HepG2 (cell line): ENCODE results near the gene VPS11. TPM values are rescaled to one million over a fixed set of nuclear protein-coding genes. Genes with fewer than 3 reads are reported as not detected.

ENCODE experiments used
- ATRX ChIP-seq: sonication (generic); formaldehyde crosslinking; IDR thresholded peaks from 2 replicates; pipeline ENCODE4 v1.4.0; 2020; ENCODE audit warnings: missing genetic modification reagents, borderline replicate concordance
- NFE2L2 ChIP-seq: fragments of 150-350 bp; IDR thresholded peaks from 2 replicates; pipeline ENCODE4 v1.6.1; 2014; ENCODE audit warnings: low read length
- PITX1 ChIP-seq: sonication (generic); formaldehyde crosslinking; IDR thresholded peaks from 2 replicates; pipeline ENCODE4 v1.5.1; 2020; ENCODE audit warnings: mild to moderate bottlenecking, missing genetic modification reagents
- RFXANK ChIP-seq: IDR thresholded peaks from 2 replicates; pipeline ENCODE4 v1.6.1; 2016
- RFXAP ChIP-seq: sonication (generic); formaldehyde crosslinking; IDR thresholded peaks from 2 replicates; pipeline ENCODE4 v1.4.0; 2020; ENCODE audit warnings: missing genetic modification reagents, borderline replicate concordance
- TOPORS ChIP-seq: sonication (generic); formaldehyde crosslinking; IDR thresholded peaks from 2 replicates; pipeline ENCODE4 v1.8.0; 2023; ENCODE audit warnings: mild to moderate bottlenecking, missing genetic modification reagents
- ZBTB42 ChIP-seq: sonication (generic); formaldehyde crosslinking; IDR thresholded peaks from 2 replicates; pipeline ENCODE4 v1.5.0; 2020; ENCODE audit warnings: mild to moderate bottlenecking, missing genetic modification reagents
- ZFP1 ChIP-seq: IDR thresholded peaks from 2 replicates; pipeline ENCODE4 v1.6.1; 2016
- ZNF205 ChIP-seq: IDR thresholded peaks from 2 replicates; pipeline ENCODE4 v1.6.1; 2018; ENCODE audit warnings: missing biosample characterization, missing genetic modification reagents
- ZNF225 ChIP-seq: sonication (generic); formaldehyde crosslinking; IDR thresholded peaks from 2 replicates; pipeline ENCODE4 v1.4.0; 2020; ENCODE audit warnings: mild to moderate bottlenecking, missing genetic modification reagents
- ZNF256 ChIP-seq: sonication (generic); formaldehyde crosslinking; conservative IDR thresholded peaks from 2 replicates; pipeline ENCODE4 v1.4.0; 2020; ENCODE audit warnings: missing genetic modification reagents
- polyA plus RNA-seq, 8 experiments: library from polyadenylated mRNA; depleted of rRNA in 3 of 8; stranded (reverse) in 7 of 8; unstranded in 1 of 8; fragments of >200 nt; fragmentation: Illumina TruSeq in 4 of 8; extraction: Trizol in 4 of 8; gene quantifications; 2 replicates each; pipeline versions ENCODE4 v1.2.1 to v1.2.3, GENCODE V29; 2011 to 2016; ENCODE audit warnings: low read depth in 4 of 8, missing spikeins in 1 of 8, mixed read lengths in 1 of 8; ENCODE audit not compliant: insufficient read depth in 1 of 8
- total RNA-seq, 5 experiments: library from RNA; depleted of rRNA; stranded (reverse); fragments of >200 nt; fragmentation: Illumina TruSeq; extraction: Trizol; gene quantifications; 2 replicates each; pipeline ENCODE4 v1.2.3, GENCODE V29; 2016; ENCODE audit warnings: low read depth in 1 of 5
- TF ChIP-seq, protein P1 (sequence below): sonication (generic); formaldehyde crosslinking; IDR thresholded peaks from 2 replicates; pipeline ENCODE4 v1.8.1; 2023; ENCODE audit warnings: mild to moderate bottlenecking, missing genetic modification reagents, borderline replicate concordance
- TF ChIP-seq, protein P2 (sequence below): sonication (generic); formaldehyde crosslinking; IDR thresholded peaks from 2 replicates; pipeline ENCODE4 v1.4.0; 2020; ENCODE audit warnings: missing genetic modification reagents, borderline replicate concordance
- TF ChIP-seq, protein P3 (sequence below): sonication (generic); formaldehyde crosslinking; IDR thresholded peaks from 2 replicates; pipeline ENCODE4 v1.4.0; 2020; ENCODE audit warnings: missing genetic modification reagents
- TF ChIP-seq, protein P4 (sequence below): sonication (generic); formaldehyde crosslinking; IDR thresholded peaks from 2 replicates; pipeline ENCODE4 v1.4.0; 2020; ENCODE audit warnings: missing genetic modification reagents, borderline replicate concordance
- TF ChIP-seq, protein P5 (sequence below): sonication (generic); formaldehyde crosslinking; IDR thresholded peaks from 2 replicates; pipeline ENCODE4 v1.4.0; 2020; ENCODE audit warnings: low read depth, mild to moderate bottlenecking, missing genetic modification reagents

The VPS11 gene
- total and polyA plus RNA-seq, 2 of the 13 experiments (the other 11 are each of a cell fraction or from before 2014, with no cell fraction given) = 13.7 to 21.6 TPM

DNA sequence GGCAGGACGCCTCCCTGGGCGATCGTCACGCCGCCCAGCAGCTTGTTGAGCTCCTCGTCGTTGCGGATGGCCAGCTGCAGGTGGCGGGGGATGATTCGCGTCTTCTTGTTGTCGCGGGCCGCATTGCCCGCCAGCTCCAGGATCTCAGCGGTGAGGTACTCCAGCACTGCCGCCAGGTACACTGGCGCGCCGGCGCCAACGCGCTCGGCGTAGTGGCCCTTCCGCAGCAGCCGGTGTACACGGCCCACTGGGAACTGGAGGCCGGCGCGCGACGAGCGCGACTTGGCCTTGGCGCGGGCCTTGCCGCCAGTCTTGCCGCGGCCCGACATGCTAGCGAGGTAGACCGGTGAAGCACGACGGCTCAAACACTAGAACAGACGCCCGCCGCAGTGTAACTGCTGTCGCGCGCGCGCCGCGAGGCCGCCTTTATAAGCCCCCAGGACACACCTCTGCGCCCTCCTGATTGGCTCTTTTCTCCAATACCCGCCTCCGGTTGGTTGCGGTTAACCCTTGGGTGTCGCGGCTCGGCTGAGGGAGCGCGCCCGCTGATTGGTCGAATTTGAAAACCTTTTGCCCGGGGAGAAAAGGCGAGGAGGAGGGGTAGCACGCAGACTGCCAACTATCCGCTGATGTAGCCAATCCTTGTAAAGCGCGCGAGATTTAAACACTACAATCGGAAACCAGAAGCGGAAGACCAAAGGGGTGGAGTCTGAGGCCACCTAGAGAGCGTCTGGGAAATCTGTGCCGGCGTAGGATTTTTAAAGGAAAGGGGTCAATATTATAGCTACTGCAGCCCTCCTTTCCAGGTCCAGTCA is 27.7 kb downstream of the VPS11 start (continued):
- TF ChIP-seq, protein P1, sequence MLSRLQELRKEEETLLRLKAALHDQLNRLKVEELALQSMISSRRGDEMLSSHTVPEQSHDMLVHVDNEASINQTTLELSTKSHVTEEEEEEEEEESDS (CRISPR knock-in tag) = peak; percentile 92; the same call in 1 of the 2 replicates
- TF ChIP-seq, protein P2, sequence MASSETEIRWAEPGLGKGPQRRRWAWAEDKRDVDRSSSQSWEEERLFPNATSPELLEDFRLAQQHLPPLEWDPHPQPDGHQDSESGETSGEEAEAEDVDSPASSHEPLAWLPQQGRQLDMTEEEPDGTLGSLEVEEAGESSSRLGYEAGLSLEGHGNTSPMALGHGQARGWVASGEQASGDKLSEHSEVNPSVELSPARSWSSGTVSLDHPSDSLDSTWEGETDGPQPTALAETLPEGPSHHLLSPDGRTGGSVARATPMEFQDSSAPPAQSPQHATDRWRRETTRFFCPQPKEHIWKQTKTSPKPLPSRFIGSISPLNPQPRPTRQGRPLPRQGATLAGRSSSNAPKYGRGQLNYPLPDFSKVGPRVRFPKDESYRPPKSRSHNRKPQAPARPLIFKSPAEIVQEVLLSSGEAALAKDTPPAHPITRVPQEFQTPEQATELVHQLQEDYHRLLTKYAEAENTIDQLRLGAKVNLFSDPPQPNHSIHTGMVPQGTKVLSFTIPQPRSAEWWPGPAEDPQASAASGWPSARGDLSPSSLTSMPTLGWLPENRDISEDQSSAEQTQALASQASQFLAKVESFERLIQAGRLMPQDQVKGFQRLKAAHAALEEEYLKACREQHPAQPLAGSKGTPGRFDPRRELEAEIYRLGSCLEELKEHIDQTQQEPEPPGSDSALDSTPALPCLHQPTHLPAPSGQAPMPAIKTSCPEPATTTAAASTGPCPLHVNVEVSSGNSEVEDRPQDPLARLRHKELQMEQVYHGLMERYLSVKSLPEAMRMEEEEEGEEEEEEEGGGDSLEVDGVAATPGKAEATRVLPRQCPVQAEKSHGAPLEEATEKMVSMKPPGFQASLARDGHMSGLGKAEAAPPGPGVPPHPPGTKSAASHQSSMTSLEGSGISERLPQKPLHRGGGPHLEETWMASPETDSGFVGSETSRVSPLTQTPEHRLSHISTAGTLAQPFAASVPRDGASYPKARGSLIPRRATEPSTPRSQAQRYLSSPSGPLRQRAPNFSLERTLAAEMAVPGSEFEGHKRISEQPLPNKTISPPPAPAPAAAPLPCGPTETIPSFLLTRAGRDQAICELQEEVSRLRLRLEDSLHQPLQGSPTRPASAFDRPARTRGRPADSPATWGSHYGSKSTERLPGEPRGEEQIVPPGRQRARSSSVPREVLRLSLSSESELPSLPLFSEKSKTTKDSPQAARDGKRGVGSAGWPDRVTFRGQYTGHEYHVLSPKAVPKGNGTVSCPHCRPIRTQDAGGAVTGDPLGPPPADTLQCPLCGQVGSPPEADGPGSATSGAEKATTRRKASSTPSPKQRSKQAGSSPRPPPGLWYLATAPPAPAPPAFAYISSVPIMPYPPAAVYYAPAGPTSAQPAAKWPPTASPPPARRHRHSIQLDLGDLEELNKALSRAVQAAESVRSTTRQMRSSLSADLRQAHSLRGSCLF (CRISPR knock-in tag) = no peak; the same call in 1 of the 2 replicates
- TF ChIP-seq ZNF256 (CRISPR knock-in tag) (peak; percentile 82; the same call in 1 of the 2 replicates), ZFP1 (CRISPR knock-in tag) (0 out of 2 replicates have a peak, but pooled peaks have one; percentile 39), RFXANK (0 out of 2 replicates have a peak, but pooled peaks have one; percentile 65), TOPORS (peak; percentile 56; the same call in 1 of the 2 replicates), PITX1 (peak; percentile 55; the same call in 1 of the 2 replicates), RFXAP (CRISPR knock-in tag) (peak; percentile 90), NFE2L2 (no peak), ZNF225 (CRISPR knock-in tag) (peak; percentile 85), ATRX (no peak), ZBTB42 (CRISPR knock-in tag) (no peak), ZNF205 (CRISPR knock-in tag) (peak; percentile 58; the same call in 1 of the 2 replicates)
- TF ChIP-seq, protein P3, sequence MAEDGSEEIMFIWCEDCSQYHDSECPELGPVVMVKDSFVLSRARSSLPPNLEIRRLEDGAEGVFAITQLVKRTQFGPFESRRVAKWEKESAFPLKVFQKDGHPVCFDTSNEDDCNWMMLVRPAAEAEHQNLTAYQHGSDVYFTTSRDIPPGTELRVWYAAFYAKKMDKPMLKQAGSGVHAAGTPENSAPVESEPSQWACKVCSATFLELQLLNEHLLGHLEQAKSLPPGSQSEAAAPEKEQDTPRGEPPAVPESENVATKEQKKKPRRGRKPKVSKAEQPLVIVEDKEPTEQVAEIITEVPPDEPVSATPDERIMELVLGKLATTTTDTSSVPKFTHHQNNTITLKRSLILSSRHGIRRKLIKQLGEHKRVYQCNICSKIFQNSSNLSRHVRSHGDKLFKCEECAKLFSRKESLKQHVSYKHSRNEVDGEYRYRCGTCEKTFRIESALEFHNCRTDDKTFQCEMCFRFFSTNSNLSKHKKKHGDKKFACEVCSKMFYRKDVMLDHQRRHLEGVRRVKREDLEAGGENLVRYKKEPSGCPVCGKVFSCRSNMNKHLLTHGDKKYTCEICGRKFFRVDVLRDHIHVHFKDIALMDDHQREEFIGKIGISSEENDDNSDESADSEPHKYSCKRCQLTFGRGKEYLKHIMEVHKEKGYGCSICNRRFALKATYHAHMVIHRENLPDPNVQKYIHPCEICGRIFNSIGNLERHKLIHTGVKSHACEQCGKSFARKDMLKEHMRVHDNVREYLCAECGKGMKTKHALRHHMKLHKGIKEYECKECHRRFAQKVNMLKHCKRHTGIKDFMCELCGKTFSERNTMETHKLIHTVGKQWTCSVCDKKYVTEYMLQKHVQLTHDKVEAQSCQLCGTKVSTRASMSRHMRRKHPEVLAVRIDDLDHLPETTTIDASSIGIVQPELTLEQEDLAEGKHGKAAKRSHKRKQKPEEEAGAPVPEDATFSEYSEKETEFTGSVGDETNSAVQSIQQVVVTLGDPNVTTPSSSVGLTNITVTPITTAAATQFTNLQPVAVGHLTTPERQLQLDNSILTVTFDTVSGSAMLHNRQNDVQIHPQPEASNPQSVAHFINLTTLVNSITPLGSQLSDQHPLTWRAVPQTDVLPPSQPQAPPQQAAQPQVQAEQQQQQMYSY (CRISPR knock-in tag) = peak; percentile 26; the same call in 1 of the 2 replicates
- TF ChIP-seq, protein P4, sequence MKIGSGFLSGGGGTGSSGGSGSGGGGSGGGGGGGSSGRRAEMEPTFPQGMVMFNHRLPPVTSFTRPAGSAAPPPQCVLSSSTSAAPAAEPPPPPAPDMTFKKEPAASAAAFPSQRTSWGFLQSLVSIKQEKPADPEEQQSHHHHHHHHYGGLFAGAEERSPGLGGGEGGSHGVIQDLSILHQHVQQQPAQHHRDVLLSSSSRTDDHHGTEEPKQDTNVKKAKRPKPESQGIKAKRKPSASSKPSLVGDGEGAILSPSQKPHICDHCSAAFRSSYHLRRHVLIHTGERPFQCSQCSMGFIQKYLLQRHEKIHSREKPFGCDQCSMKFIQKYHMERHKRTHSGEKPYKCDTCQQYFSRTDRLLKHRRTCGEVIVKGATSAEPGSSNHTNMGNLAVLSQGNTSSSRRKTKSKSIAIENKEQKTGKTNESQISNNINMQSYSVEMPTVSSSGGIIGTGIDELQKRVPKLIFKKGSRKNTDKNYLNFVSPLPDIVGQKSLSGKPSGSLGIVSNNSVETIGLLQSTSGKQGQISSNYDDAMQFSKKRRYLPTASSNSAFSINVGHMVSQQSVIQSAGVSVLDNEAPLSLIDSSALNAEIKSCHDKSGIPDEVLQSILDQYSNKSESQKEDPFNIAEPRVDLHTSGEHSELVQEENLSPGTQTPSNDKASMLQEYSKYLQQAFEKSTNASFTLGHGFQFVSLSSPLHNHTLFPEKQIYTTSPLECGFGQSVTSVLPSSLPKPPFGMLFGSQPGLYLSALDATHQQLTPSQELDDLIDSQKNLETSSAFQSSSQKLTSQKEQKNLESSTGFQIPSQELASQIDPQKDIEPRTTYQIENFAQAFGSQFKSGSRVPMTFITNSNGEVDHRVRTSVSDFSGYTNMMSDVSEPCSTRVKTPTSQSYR (CRISPR knock-in tag) = peak; percentile 58; the same call in 1 of the 2 replicates
- TF ChIP-seq, protein P5, sequence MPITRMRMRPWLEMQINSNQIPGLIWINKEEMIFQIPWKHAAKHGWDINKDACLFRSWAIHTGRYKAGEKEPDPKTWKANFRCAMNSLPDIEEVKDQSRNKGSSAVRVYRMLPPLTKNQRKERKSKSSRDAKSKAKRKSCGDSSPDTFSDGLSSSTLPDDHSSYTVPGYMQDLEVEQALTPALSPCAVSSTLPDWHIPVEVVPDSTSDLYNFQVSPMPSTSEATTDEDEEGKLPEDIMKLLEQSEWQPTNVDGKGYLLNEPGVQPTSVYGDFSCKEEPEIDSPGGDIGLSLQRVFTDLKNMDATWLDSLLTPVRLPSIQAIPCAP (CRISPR knock-in tag) = 0 out of 2 replicates have a peak, but pooled peaks have one; percentile 58
